HFF-Myc (cell line): ENCODE data around the gene OSBPL3.

Source experiments
- DNase-seq: peaks from one replicate; pipeline ENCODE4 v3.0.0-alpha.2; 2011; ENCODE audit warnings: low read depth; ENCODE audit errors: extremely low read depth
- H3K4me3 ChIP-seq: replicated peaks from 2 replicates; pipeline ENCODE4 v1.5.1; 2011; ENCODE audit warnings: low read depth, mild to moderate bottlenecking, control low read depth, low read length
- TF ChIP-seq, protein P1 (sequence below): IDR thresholded peaks from 2 replicates; pipeline ENCODE4 v1.5.1; 2012; ENCODE audit warnings: mild to moderate bottlenecking, low read depth, low read length, control low read depth; ENCODE audit errors: missing control alignments

The OSBPL3 gene

DNA sequence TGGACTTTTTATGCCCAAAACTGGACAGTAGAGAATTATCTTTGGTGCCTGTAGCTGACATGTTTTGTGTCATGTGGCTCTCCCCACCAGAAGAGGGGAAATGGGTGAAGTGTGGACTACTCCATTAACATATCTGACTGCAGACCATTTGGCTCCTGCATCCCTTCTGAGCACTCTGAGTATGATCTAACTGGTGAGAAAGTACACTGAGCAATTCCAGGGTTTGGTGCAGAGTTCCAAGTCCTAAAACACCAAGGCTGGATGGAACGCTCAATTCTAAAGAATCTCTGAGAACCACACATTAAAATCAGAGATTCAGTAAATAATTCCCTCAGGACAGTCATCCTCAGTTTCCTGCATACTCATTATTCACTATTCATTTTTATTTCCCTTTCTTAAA lies 22.8 kb upstream of the OSBPL3 start:
- TF ChIP-seq, protein P1, sequence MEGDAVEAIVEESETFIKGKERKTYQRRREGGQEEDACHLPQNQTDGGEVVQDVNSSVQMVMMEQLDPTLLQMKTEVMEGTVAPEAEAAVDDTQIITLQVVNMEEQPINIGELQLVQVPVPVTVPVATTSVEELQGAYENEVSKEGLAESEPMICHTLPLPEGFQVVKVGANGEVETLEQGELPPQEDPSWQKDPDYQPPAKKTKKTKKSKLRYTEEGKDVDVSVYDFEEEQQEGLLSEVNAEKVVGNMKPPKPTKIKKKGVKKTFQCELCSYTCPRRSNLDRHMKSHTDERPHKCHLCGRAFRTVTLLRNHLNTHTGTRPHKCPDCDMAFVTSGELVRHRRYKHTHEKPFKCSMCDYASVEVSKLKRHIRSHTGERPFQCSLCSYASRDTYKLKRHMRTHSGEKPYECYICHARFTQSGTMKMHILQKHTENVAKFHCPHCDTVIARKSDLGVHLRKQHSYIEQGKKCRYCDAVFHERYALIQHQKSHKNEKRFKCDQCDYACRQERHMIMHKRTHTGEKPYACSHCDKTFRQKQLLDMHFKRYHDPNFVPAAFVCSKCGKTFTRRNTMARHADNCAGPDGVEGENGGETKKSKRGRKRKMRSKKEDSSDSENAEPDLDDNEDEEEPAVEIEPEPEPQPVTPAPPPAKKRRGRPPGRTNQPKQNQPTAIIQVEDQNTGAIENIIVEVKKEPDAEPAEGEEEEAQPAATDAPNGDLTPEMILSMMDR: no peak
- H3K4me3 ChIP-seq: no peak overlapping the region
- no peak for DNase-seq

DNA sequence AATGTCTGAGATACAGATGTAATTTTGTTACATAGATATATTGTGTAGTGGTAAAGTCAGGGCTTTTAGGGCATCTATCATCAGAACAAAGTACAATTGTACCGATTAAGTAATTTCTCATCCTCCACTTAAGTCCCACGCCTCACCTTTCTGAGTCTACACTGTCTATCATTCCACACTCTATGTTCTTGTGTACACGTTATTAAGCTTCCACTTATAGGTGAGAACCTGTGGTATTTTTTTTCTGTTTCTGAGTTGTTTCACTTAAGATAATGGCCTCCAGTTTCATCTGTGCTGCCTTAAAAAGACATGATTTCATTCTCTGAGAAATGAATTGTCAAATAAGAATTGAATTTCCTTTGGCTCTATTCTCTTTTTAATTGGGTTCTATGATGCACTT lies 15.5 kb upstream of the OSBPL3 start:
- TF ChIP-seq, protein P1: no peak
- H3K4me3 ChIP-seq: no peak overlapping the region
- DNase-seq: no peak

DNA sequence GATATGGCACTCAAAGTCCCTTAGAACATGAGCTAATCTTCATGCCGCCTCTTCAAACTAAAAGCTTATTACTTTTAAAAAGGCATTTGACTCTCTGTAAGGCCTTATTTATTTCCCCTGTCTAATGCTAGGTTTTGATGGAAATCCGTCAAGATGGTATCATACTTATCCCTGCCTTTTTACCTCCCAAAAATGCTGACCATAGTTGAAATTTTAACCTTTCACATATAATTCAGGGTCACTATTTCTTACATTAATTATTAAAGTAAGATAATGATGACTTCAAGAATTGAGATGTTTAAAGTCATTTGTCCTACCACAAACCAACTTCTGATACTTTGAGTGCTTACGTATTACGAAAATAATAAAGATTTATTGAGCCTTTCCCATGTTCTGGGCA lies 12.3 kb upstream of the OSBPL3 start:
- DNase-seq: no peak
- TF ChIP-seq, protein P1: no peak
- no peak overlapping the region for H3K4me3 ChIP-seq

DNA sequence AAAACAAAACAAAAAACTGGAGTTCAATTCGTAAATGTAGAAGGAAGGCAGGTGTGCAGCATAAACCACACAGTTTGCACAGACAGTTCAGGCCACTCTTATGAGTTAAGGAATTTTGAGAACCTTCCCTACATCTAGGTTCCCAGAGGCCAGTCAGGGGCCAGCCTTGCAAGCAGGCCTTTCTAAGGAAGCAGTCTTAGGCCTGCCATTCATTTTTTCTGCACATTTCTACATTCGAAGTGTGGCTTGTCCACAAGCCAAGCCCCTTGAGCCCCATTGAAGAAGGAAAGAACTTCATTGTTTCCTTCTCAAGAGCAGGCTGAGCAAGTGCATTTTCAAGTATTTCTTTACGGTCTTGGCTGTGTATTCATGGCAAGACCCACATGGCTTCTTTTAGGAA lies 11.4 kb upstream of the OSBPL3 start:
- H3K4me3 ChIP-seq: no peak overlapping the region
- TF ChIP-seq, protein P1: no peak
- no peak for DNase-seq

DNA sequence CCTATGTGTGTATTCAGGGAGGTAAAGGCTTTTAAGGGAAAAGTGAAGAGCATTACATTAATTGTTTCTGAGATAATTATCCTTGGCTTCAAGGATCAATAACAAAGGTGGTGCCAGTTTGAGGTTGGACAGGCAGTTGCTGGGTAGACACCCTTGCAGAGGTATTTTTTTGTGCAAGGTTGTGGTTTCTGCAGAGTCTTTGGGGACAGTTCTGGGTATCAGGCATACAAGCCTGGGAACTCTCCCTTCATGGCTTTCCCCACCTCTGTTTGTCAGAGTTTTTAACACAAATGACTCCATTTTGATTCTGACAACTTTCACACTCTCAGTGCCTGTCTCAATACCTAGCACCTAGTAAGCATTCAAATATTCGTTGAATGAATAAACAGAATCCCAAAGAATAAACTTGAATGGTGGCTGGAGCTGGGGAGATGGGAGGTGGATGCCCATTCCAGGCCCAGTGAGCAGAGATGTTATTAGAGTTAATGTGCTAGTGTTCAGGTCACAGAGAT lies 7.4 kb upstream of the OSBPL3 start:
- no peak overlapping the region for H3K4me3 ChIP-seq
- TF ChIP-seq, protein P1: no peak
- no peak for DNase-seq

DNA sequence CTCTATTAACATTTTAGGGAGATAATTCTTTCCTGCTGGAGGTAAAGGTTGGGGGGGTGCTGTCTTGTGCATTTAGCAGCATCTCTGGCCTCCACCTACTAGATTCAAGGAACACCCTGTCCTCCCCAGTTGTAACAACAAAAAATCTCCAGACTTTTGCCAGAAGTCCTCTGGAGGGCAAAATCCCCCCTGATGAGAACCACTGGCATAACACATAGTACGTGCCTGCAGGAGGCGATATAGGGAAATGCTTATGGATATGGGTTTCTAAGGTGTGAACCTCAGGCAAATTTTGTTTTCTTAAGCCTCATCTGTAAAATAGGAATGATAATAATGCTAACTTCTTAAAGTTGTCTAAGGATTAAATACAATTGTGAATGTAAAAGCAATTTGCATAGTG lies 2.9 kb upstream of the OSBPL3 start:
- H3K4me3 ChIP-seq: no peak overlapping the region
- no peak for DNase-seq
- TF ChIP-seq, protein P1: peak; percentile 27
